Anterior cingulate cortex (tissue), 58 donors: ENCODE data around the gene TMEM151B.
A peak's percentile ranks its signal among the peaks of the same experiment; 100 is the strongest.

Experiments
- DNase-seq, 58 donors: peaks; one replicate each; lab custom pipeline; 2025; lab: John Stamatoyannopoulos, UW

Gene TMEM151B

DNA sequence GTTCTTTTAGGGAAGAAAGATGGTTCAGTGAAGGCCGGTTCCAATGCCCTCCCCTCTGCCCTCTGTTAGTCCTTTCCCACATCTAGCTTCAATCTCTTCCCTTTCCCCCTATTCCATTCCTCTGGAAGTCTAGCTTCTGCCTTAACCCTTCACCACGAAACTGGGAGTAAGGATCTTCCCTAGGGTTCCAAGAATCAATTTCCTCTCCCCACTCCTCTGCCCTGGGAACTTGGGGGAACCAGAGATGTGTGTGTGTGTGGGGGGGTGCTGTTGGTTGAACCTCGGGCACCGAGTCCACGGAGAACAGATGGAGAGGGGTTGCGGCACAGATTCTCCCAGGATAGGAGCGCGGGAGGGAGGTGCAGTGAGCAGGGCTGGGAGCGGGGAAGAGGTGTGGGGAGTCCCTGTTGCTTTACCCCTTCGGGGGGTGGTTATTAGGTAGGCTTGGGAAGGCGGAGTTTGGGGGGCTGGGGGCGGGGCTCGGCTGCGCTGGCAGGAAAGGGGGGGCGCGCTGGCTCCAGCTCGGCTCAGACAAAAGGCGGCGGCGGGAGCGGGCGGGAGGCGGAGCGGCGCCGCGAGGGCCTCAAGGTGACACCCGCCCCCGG is at the start of gene TMEM151B:
Gene TMEM151B (plus strand): TSS at position 530 of the 605 bp plus-strand sequence. CDS start 293 bp downstream, outside the sequence.
- DNase-seq, result peak in 21 of 58 donors; percentile 13 to 69 (median 42)

- no peak for DNase-seq
These were observed 49.3 kb upstream of the TMEM151B start for GRCh38 chr6:44220913-44221290.

DNA sequence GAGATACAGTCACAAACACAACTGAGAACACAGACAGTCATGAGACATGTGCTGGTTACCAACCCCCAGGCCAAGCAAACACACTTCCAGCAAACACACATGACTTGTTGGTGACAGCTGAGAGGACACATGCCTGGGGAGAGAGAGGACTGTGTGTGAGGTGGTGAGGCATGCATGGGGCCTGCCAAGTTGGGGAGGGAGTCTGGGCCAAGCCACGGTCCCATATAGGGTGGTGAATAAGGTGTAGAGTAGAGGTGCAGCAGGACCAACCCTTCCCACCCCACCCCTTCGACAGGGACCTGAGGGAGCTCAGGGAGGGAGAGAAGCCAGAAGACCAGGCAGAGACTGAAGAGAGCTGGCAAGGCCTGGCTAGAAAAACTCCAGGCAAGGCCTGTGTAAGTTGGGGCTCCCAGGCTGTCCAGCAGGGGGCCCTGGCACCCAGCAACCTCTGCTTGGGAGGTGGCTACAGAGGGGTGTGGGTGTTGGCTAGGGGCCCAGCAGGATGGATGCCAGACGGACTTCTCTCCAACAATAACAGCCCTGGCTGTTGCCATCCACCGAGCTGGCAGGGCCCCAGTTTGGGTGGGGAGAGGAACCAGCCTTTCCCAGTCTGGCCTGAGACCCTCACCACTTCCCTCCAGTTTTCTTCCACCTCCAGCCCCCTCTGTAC is 48.8 kb upstream of the TMEM151B start:
- peak in 53 of 58 donors; percentile 10 to 80 (median 59) for DNase-seq

DNA sequence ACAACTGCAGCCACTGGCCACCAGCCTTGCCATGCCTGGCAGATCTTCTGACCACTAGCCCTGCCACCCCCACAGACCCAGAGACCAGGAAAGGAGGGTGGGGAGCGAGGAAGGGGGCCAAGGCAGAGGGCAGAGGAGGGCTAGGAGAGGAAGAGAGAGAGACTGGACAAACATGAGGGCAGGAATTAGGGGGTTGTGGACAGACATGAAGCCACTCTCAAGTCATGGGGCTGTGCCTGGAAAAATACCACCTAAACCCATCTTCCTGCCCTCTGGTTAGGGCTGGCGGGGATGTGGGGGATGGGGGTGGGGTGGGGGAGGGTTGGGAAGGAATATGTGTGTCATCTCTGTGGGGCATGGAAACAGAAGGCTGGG is 48.3 kb upstream of the TMEM151B start:
- no peak for DNase-seq

DNA sequence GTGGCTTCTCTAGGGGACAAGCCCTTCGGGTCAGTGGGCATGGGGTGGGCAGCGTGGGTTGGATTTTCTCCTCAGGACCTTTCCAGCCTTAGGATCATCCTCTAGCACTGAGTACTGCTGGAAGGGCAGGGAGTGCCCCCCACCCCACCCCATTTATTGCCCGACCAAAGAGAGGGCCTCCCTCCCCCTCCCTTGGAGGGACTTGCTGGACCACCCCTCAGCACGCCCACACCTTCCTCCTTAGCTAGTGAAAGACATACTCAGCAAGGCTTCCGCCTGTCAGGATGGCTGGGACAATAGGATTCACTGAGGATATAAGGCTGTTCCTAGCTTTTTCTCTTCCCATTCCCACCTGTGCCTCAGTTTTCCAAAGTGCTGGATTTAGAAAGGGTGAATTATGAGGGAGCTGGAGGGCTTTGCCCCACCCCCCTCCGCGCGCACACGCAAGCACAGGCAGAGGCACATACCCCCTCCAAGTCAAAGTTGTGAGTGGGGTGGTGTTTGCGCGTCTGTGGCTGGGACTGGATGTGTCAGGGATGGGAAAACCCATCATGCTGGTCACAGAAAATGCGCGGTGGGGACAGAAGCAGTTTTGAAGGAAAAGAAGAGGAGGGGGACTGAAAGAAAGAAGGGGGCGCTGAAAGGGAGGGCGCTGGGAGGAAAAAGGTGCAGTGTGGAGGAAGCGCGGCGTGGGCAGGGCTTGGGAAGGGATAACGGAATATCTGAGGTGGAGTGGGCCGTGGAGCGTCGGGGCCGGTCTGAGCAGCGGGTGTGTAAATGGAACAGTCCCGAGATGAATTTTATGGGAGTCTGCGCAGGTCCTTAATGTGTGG is 47.5 kb upstream of the TMEM151B start:
- DNase-seq, result no peak

DNA sequence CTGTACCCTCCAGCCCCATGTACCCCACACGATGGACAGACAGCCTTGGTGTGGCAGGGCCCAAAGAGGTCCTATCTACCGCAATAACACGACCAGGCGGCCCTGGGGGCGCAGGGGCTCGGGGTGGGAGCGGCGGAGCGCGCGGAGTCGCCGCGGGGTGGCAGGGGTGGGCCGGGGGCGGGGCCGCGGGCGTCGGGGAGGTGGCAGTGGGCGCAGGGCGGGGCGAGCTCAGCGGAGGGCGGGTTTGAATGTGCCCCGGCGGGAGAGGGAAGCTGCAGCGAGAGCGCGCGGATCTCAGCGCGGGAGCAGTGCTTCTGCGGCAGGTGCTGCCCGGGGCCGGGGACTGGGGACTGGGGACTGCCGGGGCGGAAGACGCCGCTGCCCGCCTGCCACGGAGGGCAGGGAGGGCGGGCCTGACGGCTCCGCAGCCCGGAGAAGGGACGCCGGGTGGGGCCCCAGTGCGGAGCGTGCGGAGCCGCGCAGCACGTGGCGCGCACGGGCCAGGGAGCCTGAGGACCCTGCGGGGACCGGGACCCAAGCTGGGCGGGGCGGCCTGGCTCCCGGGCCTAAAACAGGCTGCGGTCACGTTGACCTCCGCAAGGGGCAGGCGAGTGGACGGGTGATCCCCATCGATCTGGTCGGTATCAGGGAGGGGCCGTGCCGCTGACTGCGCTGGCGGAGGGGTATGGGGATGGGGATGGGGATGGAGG is 46.8 kb upstream of the TMEM151B start, which contains the start of gene SLC29A1:
Gene SLC29A1 (plus strand): TSS at position 277 of the 710 bp plus-strand sequence. CDS start 3,719 bp downstream, outside the sequence.
- peak in 51 of 58 donors; percentile 20 to 79 (median 50) for DNase-seq

DNA sequence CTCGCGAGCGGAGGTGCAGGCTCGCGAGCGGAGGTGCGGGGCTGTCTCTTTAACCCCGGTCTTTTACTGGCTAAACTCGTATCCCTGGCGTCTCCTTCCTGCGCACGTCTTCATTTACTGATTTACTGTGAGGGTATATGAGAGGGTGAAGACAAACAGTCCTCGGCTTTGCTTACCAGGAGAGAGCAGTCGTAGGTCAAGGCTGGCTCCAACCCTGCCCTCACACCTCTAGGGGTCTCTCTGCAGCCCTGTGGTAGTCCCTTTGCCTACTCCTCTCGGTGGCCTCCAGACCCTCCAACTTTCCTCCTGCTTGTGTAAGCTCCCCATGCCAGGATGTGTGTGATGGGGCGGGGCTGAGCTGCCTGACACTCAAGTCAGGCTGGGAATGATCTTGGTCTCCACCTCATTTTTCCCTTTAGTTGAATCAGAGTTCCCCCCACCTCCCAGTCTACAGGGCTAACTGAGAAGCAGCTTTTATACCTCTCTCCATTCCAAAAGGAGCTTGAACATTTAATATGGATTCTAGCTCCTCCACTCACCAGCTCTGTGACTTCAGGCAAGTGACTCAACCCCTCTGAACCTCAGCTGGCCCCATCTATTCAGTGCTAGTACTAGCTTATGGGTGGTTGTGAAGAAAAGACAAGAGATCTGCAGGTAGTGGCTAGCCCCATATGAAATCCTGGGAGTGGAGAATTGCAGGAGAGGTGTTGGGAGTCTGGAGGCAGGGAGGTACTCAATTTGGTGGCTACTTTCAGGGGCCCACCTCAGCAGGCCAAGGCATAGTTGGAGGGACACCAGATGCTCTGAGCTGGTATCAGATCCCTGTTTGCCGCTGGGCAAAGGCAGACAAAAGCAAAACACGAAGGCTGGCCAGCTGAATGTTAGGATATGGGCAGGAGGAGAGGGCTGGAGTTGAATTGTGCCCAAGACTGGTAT is 46.0 kb upstream of the TMEM151B start:
- DNase-seq, result peak in 4 of 58 donors; percentile 7 to 37 (median 22)

DNA sequence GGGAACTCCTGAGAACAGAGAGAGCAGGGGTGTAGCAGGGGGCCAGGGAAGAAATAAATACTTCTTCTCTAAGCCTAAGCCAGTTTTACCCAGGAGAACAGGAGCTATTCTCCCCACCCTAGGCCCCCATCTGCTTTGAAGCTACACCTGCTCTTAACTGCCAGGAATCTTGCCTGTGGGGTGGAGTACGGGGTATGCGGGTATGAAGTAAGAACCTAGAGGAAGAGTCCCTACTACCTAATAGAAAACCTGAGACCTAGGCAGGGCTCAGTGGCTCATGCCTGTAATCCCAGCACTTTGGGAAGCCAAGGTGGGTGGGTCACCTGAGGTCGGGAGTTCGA is 45.3 kb upstream of the TMEM151B start:
- no peak for DNase-seq

DNA sequence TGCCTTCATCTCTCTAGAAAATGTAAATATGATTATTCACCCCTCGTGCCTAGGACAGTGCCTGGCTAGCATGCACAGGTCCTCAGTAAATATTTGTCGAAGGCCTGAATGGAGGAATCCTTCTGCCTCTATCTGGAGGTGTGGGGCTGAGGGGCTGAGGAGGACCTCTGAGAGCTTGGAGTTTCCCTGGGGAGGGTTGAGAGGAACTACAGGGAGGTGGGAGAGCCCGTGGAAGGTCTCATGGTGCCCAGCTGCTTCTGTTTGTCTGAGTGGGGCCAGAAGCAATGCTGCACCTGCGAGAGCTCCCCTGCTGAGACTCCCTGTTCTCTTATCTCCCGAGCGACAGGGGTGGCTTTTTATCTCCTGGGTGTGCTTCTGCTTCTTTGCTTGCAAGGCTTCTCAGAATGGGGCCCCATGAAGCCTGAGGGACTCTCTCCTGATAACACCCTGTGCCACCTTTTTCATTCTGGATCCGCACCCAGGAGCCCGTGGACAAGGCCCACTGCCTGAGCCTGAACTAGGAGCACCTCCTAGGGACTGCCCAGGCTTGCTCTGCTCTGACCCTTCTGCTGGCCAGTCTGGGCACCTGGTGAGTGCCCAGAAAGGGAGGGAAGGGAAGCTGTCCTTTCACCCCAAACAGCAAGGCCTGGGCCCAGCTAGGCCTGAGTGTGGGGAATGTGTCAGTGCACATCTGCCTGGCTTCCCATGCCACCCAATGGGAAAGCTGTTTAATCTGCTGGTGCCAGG is 44.5 kb upstream of the TMEM151B start:
- no peak for DNase-seq

DNA sequence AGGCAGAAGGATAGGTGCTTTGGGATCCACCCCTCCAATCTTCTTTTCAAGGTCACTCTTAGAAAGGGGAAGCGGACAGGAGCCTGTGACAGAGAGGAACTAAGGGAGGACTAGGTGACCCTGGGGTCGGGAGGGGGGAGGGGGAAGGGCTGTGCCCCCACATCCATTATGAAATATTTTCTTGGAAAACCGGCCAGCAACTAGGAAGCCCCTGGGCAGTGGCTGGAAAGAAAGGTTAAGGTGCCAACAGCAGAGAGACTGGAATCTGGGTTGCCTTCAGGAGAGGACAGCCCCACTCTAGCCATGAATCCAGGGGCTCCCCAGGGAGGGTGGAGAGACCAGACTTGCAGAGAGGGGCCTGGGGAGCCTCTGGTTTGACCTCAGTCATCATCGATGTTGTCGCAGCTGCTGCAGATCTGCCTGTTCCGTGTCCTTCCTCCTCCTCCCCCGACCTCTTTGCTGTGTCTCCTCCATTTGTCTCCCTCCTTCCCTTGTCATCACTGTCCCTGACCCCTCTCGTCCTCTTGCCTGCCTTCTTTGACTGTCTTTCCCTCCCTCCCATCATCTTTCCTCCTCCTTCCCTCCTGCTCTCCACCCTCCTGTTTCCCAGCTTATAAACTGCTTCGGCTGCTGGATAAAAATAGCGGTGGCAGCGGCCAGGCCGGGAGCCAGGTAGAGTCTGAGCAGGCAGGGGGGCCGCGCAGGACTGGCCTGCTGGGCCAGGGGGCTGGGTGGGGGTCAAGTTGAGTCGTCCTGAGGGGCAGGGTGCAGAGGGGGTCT is 43.7 kb upstream of the TMEM151B start:
- DNase-seq, result peak in 13 of 58 donors; percentile 11 to 62 (median 24)

GRCh38 chr6:44227148-44227793 is 43.0 kb upstream of the TMEM151B start:
- peak in 1 of 58 donors; percentile 20 for DNase-seq

DNA sequence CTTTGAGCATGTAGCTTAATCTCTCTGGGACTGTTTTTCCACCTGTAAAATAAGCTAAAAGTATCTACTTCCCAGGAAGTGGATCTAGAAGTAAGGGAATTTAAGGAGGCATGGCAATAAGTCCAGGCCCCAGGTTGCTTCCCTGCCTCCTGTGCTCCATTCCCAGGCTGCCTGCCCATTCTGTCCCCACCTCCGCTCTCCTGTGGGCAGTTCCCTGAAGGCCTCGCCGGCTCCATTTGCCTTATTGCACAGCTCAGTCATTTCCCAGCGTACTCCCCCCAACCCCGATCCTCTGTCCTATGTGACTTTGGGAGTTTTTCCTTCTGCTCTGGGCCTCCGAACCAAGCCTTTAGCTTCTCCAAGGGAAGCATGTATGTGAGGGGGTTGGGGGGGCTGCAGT is 42.2 kb upstream of the TMEM151B start:
- DNase-seq, result peak in 1 of 58 donors; percentile 33

DNA sequence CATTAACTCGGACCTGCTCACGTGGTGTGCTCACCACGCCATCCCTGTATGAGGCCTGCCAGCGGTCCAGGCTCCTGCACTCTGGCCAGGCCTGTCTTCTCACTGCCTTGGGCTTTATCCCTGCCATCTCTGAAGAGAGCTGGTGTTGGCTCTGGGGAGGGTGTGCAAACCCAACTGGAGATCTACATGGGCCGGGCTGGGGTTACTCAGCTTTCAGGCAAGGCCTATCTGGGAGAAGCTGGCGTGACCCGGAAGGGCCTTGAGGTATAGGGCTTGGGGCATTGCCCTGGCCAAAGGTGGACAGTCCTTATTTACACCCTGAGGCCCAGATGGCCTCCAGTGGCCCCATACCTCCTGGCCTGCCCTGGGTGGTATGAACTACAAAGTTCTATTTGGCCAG is 41.8 kb upstream of the TMEM151B start:
- no peak for DNase-seq

- DNase-seq, result no peak
These were observed 41.4 kb upstream of the TMEM151B start for GRCh38 chr6:44228836-44229235.

- DNase-seq, result no peak
These were observed 40.7 kb upstream of the TMEM151B start for GRCh38 chr6:44229376-44230033.

DNA sequence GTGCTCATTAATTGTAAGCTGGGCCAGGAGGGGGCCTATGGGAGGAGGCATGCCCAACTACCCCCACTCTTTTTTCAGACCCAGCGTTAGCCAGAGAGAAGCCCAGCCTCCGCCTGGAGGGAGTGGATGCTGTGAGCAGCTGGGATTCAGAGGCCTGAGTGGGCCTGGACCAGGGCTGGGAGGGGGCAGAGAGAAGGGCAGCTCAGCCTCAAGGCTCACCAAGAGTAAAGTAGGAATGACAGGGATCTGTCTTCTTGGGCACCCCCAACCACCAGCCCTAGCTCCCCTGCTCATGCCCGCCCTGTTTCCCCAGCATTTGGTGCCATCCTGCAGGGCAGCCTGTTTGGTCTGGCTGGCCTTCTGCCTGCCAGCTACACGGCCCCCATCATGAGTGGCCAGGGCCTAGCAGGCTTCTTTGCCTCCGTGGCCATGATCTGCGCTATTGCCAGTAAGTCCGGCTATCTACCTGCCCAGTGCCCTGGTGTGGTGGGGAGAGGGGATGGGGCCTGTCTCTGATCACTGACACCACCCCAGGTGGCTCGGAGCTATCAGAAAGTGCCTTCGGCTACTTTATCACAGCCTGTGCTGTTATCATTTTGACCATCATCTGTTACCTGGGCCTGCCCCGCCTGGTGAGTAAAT is 40.1 kb upstream of the TMEM151B start:
- DNase-seq, result no peak
